UCSD-AML1 (cell line): ENCODE data around the gene LGALS14.
"Not testable (repeated sequence)": the region's sequence is repeated elsewhere in the genome, so short reads cannot be mapped to it uniquely, and the experiment has no call there.

Source experiments
- DNase-seq: peaks from one replicate; lab custom pipeline; 2025; ENCODE audit not compliant: unreplicated experiment; lab: John Stamatoyannopoulos, UW

The LGALS14 gene

GRCh38 chr19:39704181-39705044 lies at the start of gene LGALS14:
Gene LGALS14, plus strand, starts transcription at chr19:39704481. Its CDS starts 48 bp downstream, at chr19:39704529.
- no peak for DNase-seq

- no peak for DNase-seq
Observed at GRCh38 chr19:39655613-39656012, 48.7 kb upstream of the LGALS14 start, which contains the start of gene LGALS16. Gene LGALS16, plus strand, starts transcription at chr19:39655913. Its CDS starts 49 bp downstream, at chr19:39655962.

- DNase-seq: no peak
Observed at GRCh38 chr19:39659791-39660190, 44.5 kb upstream of the LGALS14 start.

- DNase-seq: no peak
Observed at GRCh38 chr19:39660661-39661060, 43.6 kb upstream of the LGALS14 start.

GRCh38 chr19:39661565-39661964 lies 42.7 kb upstream of the LGALS14 start:
- DNase-seq: no peak

- DNase-seq: not testable (repeated sequence)
Observed at GRCh38 chr19:39669860-39670259, 34.4 kb upstream of the LGALS14 start.

- no peak for DNase-seq
Observed at GRCh38 chr19:39670998-39671397, 33.3 kb upstream of the LGALS14 start.

- DNase-seq: no peak
Observed at GRCh38 chr19:39671739-39672363, 32.4 kb upstream of the LGALS14 start.

GRCh38 chr19:39672473-39672872 lies 31.8 kb upstream of the LGALS14 start:
- no peak for DNase-seq

- not testable (repeated sequence) for DNase-seq
Observed at GRCh38 chr19:39673862-39674261, 30.4 kb upstream of the LGALS14 start.

- DNase-seq: no peak
Observed at GRCh38 chr19:39676004-39676403, 28.3 kb upstream of the LGALS14 start.

- DNase-seq: no peak
Observed at GRCh38 chr19:39677961-39678889, 26.1 kb upstream of the LGALS14 start.

GRCh38 chr19:39679056-39679790 lies 25.1 kb upstream of the LGALS14 start:
- no peak for DNase-seq

GRCh38 chr19:39679791-39680168 lies 24.5 kb upstream of the LGALS14 start:
- DNase-seq: no peak

GRCh38 chr19:39680593-39680992 lies 23.7 kb upstream of the LGALS14 start:
- no peak for DNase-seq

GRCh38 chr19:39681416-39681815 lies 22.9 kb upstream of the LGALS14 start:
- DNase-seq: no peak

- no peak for DNase-seq
Observed at GRCh38 chr19:39684267-39684666, 20.0 kb upstream of the LGALS14 start.

- no peak for DNase-seq
Observed at GRCh38 chr19:39686739-39687138, 17.5 kb upstream of the LGALS14 start.

GRCh38 chr19:39688637-39689036 lies 15.6 kb upstream of the LGALS14 start:
- not testable (repeated sequence) for DNase-seq

GRCh38 chr19:39692166-39692565 lies 12.1 kb upstream of the LGALS14 start:
- DNase-seq: no peak
